ENCODE data around the gene LYSMD3. TPM values are rescaled to one million over a fixed set of nuclear protein-coding genes. Genes with fewer than 3 reads are reported as not detected.

LYSMD3 gene
- total and polyA plus RNA-seq, 10 of the 15 experiments (the other 5 are each of a cell fraction or from before 2014, with no cell fraction given) = 3.9 to 22.5 (median 12.6) TPM

- TF ChIP-seq NR2C2 (IDR thresholded peaks at IDR 0.05; ENCODE audit: borderline replicate concordance, control insufficient read depth, insufficient read length, low read depth) (no peak), NFXL1 (IDR thresholded peaks at IDR 0.05; ENCODE audit: borderline replicate concordance) (no peak), MAX (IDR thresholded peaks at IDR 0.05; ENCODE audit: low read depth, low read length) (no peak), BRCA1 (IDR thresholded peaks at IDR 0.05; ENCODE audit: low read depth, low read length) (no peak), POU2F2 (IDR thresholded peaks at IDR 0.05; ENCODE audit: borderline replicate concordance, low read depth, low read length) (peak; percentile 46; the same call in 1 of the 3 replicates), ZBTB33 (IDR thresholded peaks at IDR 0.05) (no peak), CBX5 (IDR thresholded peaks at IDR 0.05; ENCODE audit: low read depth) (no peak), IKZF1 (conservative IDR thresholded peaks at IDR 0.05) (no peak), IKZF2 (IDR thresholded peaks at IDR 0.05) (no peak), CHD4 (IDR thresholded peaks at IDR 0.05) (no peak), ZNF207 (IDR thresholded peaks at IDR 0.05; ENCODE audit: borderline replicate concordance) (no peak), SREBF1 (IDR thresholded peaks at IDR 0.05; ENCODE audit: low read length) (no peak; the same call in 1 of the 2 replicates), IRF4 (IDR thresholded peaks at IDR 0.05; ENCODE audit: low read depth, low read length) (peak; percentile 85), EGR1 (IDR thresholded peaks at IDR 0.05; ENCODE audit: borderline replicate concordance in 1 of 2, low read depth in 2 of 2, low read length in 2 of 2) (no peak), YY1 (IDR thresholded peaks at IDR 0.05; ENCODE audit: low read depth, low read length) (0 out of 2 replicates have a peak, but pooled peaks have one; percentile 23), RAD51 (IDR thresholded peaks at IDR 0.05) (no peak), FOXK2 (IDR thresholded peaks at IDR 0.05) (no peak), RBBP5 (conservative IDR thresholded peaks at IDR 0.05) (no peak), LARP7 (IDR thresholded peaks at IDR 0.05) (no peak), TCF3 (IDR thresholded peaks at IDR 0.05; ENCODE audit: borderline replicate concordance, insufficient read depth, low read depth, low read length) (no peak), JUNB (IDR thresholded peaks at IDR 0.05) (peak; percentile 70)
Measured at GRCh38 chr5:90548069-90548593, 18.7 kb upstream of the LYSMD3 start (continued).
